NCI-H2081 treated with DMSO at 0.1 percent for 48 hours (cell line): ENCODE data around the gene PTGIS.
"Not testable (repeated sequence)": the region's sequence is repeated elsewhere in the genome, so short reads cannot be mapped to it uniquely, and the experiment has no call there.

Experiments
- DNase-seq: peaks from one replicate; lab custom pipeline; 2025; lab: John Stamatoyannopoulos, UW

The PTGIS gene

DNA sequence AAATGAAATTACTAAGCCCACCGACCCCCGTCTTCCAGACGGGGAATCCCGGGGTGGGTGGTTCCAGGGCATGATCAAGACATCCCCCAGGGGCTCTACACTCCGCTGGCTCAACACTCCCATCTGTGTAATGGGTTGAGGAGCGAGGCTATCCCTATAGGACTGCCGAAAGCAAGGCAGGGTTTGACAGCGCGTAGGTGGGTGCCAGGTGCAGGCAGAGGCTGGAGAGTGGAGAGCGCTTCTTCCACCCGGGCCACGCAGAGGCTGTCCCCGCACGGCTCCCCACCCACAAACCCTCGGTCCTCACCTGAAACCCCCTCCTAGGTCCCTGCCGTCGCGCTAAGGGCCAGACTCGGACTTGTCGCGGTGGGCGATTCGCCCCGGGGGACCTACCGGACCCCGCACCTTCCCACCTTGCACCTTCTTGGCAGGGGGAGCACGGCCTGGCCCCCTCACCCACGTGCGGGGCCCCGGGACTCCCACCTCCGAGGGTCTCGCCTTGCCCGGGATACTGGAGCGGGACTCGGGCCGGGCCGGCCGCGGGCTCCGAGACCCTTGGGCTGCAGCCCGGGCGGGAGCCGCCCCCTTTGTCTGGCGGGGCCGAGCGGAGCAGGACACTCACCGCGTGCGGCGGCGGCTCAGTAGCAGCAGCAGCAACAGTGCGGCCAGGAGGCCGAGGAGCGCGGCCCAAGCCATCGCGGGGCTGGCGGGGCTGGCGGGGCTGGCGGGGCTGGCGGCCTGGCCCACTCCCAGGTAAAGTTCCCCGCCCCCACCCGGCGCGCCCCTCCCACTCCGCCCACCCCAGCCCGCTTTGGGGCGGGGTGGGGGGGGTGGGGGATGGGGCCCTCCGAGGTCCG lies at the start of gene PTGIS:
TSS of gene PTGIS (minus strand) at position 717 of the 857 bp plus-strand sequence. CDS start at position 696, 21 bp downstream.
- no peak for DNase-seq

DNA sequence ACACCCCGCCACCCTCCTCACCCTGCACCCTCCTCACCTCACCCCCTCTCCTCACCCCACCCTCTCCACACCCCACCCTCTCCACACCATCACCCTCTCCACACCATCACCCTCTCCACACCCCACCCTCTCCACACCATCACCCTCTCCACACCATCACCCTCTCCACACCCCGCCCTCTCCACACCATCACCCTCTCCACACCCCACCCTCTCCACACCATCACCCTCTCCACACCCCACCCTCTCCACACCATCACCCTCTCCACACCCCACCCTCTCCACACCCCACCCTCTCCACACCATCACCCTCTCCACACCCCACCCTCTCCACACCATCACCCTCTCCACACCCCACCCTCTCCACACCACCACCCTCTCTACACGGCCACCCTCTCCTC lies 49.5 kb upstream of the PTGIS start:
- DNase-seq = not testable (repeated sequence)

DNA sequence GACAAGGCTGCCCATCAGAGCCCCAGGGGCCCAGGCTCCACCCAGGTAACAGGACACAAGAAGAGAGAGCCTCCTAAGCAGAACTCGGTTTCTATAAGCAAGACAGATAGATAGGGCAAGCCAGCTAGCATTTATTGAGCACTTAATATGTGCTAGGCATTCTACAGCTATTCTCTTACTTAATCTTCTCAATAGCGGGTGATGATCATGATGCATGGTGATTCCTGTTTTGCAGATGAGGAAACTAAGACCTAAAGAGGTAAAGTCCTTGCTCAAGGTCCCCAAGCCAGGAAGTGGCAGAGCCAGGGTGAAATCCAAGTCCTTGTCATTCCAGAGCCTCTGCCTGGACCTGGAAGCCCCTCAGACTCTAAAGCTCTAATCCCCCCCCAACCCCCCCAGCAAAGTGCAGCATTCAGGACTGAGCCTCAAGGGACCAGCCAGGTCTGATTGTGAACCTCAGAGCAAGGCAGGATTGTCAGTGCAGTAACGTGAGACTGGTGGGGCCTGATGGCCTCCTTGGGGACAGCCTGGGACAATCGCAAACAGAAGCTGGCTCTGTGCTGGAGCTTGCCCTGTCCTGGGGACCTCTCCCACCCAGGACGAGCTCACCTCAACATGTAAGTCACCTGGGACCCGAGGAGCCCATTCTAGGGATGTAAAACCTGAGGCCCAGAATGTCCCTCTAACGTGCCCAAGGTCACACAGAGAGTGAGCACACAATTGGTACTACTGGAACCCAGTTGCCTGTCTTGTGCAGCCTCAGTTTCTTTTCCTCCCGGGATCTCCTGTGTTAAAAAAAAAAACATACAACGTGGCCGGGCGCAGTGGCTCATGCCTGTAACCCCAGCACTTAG lies 48.4 kb upstream of the PTGIS start:
- no peak for DNase-seq

DNA sequence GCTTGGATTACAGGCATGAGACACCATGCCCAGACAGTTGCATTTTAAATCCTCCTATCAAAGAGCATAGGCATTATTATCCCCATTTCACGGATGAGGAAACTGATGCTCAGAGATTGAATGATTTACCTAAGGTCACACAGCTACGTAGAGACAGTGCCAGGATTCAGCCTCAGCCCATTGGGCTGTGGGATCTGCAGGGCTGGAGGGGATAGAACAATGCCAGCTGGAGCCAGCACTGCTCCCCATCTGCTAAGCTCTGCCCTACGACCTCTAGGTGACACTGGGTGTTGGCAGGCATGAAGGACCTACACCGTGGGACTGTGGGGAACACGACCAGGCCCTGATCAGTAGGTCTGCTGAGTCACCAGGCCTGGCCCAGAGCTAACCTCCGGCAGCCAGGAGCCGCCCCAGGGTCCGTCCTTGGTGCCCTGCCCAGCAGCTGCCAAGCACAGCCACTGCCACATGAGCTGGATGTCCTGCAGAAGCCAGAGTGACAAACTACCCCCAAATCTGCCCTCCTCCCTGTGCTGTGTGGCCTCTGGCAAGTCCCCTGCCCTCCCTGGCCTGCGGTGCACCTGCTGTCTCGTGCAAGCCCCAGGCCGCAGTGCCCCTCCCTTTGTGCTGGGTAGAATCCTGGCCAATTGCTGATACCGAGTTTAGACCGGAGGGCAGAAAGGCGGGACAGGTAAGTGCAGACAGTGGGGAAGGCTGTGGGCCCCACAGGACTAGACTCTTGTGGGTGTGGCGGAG lies 47.6 kb upstream of the PTGIS start:
- DNase-seq = no peak

DNA sequence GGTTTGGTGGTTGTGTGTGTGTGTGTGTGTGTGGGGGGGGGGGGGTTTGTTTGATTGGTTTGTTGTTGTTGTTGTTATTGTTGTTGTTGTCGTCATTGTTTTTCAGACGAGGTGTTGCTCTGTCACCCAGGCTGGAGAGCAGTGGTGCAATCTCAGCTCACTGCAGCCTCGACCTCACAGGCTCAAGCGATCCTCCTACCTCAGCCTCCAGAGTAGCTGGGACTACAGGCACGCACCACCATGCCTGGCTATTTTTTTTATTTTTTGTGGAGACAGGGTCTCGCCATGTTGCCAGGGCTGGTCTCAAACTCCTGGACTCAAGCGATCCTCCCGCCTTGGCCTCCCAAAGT lies 47.1 kb upstream of the PTGIS start:
- not testable (repeated sequence) for DNase-seq

DNA sequence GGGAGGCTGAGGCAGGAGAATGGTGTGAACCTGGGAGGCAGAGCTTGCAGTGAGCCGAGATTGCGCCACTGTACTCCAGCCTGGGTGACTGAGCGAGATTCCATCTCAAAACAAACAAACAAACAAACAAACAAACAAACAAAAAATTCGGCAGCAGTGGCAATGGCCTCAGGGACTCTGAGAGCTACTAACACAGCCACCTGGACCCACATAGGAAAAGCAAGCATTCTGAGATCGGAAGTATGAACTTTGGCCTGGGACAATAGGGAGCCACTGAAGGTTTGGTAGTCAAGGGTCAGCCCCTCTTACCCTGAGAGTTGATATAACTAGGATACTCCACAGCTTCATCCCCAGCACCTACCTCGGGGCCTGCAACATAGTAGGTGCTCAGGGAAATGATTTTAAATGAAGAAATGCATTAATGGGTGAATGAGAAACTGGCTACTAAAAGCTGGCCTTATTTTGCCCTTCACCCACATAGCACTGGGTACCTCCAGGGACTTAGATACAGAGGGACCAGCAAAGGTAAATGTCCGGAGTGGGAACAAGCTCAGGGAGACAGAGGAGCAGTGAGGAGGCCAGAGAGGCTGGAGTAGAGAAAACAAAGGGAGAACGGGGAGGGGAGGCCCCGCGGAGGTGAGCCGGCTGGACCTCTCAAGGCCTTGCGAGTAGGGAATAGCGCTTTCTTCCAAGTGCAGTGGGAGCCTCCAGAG lies 46.6 kb upstream of the PTGIS start:
- DNase-seq = no peak

DNA sequence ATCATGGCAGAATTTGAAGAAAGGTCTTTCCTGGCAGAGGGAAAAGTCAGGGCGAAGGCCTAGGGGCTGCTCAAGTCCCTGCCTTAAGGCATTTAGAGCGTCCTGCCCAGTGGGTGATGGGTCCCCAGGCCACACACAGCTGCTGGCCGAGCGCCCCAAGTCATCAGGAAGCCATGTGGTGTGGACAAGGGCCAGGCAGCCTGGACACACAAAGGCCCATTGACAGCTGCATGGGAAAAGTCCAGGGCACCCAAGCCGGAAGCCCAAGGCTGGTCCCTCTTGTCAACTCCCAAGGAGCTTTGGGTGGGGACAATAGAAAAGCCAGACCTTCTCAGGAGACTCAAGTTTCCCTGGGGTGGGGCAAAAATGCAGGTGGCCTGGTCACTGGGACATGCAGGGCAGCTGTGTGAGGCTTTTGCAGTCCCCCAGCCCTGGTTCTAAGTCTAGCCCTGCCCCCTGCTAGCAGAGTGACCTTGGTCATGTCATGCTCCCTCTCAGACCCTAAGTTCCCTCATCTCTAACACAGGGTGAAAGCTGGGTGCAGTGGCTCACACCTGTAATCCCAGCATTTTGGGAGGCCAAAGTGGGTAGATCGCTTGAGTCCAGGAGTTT lies 44.3 kb upstream of the PTGIS start:
- DNase-seq = no peak

DNA sequence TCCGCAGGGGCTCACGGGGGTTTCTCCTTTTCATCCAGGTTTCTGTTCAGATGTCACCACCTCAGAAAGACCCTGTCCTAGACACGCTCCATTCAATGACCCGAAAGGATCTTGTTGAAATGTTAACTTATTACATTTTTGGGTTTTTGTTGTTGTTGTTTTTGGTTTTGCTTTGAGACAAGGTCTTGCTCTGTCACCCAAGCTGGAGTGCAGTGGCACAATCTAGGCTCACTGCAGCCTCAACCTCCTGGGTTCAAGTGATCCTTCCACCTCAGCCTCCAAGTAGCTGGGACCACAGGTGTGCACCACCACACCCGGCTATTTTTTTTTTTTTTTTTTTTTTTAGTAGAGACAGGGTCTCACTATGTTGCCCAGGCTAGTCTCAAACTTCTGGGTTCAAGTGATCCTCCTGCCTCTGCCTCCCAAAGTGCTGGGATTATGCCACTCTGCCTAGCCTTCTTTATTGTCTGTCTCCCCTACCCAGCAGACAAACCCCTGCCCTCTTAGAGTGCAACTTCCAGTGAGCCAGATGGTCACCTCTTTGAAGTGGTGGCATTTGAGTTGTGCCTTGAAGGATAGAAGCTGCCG lies 43.7 kb upstream of the PTGIS start:
- not testable (repeated sequence) for DNase-seq

DNA sequence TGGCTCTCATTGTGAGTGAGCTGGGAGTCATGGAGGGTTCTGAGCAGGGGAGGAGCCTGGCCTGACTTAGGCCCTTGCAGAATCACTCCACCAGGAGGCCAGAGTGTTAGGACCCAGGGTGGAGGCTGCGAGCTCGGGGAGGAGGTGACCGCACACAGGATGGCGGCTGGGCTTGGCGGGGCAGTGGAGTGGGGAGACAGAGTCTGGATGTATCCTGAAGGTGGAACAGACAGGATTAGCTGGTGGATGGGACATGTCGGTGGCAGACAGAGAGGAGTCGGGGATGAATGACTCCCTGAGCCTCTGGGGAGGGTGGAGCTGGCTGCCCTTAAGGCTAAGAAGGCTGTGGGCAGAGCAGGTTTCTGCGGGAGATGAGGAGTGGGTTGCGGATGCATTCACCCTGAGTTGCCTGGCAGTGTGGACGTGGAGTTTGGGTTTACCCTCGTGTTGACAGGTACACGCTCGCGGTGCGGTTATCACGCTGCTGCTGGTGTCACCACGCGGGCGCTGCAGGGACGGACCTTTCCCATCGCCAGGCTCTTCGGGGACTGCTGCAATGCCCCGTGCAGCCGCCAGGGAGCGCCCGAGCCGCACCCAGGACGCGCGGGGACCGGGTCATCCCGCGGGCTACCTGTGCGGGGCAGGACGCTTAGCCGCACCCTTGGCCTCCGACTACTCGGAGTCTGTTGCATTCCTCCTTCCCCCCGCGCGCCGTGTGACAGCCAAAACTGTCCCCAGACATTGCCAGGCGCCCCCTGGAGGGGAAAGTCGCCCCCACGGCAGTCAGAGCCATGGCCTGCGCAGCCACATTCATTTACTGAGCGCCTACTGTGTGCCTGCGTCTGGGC lies 43.0 kb upstream of the PTGIS start:
- DNase-seq = no peak

DNA sequence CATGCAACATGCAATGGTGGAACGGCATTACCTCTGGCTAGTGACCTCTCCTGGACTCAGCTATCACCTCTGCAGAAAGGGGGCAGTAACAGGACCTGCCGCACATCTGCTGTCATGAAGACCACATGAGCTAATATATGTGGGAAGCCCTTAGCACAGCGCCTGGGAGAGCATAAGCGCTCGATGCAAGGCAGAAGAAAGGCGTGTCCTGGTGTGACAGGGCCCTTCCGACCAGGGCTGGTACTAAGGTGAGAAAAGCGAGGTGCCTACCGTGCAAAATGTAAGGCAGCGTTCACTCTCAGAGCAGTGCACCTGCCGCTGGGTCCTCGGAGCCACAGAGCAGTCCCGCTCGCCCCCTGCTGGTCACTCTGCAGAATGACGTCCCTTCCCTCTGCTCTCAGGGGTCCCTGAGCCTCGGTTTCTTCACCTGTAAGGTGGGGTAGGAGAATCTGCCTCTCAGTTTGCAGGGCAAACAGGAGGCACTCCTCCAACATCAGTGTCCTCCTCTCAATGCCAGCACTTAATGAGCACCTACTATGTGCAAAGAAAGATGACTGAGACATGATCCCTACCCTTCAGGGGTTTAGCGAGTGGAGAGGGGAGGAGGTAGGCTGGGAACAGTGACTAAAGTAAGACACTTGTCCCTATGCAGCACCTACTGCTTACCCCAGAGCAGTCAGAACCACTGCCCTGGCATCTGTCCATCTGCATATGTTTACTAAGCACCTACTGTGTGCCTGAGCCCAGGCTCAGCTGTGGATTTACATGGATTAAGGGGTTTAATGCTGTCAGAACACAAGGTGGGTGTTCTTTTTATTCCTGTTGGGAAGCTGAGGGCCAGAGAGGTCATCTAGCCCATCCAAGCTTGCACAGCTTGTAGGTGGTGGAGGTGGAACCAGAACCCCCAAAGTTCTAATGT lies 41.1 kb upstream of the PTGIS start:
- DNase-seq = peak; percentile 56

DNA sequence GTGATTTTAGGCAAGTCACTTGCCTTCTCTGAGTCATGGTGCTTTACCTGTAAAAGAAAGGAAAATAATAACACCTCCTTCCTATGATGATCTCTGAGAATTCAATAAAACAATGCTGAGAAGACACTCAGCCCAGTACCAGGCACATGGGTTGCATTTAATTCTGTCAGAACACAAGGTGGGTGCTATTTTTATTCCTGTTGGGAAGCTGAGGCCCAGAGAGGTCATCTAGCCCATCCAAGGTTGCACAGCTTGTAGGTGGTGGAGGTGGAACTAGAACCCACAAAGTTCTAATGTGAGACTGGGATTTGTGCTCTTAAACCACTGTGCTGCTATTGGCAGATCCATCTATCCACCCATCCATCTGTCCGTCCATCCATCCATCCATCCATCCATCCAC lies 39.6 kb upstream of the PTGIS start:
- no peak for DNase-seq

DNA sequence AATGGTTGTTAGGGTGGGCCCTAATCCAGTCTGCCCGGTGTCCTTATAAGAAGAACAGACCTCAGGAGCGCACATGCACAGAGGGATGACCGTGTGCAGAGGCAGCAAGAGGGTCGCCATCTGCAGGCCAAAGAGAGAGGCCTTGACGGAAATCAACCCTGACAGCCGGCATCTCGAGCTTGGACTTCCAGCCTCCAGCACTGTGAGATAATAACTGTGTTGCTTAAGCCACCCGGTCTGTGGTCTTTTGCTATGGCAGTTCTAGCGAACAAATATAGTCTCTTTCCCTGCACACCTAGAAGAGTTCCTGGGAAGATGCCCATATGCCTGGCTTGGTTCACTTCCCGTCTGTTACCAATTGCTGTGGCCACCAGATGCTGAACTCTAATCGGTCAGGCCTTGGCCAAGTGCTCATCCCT lies 35.3 kb upstream of the PTGIS start:
- no peak for DNase-seq

DNA sequence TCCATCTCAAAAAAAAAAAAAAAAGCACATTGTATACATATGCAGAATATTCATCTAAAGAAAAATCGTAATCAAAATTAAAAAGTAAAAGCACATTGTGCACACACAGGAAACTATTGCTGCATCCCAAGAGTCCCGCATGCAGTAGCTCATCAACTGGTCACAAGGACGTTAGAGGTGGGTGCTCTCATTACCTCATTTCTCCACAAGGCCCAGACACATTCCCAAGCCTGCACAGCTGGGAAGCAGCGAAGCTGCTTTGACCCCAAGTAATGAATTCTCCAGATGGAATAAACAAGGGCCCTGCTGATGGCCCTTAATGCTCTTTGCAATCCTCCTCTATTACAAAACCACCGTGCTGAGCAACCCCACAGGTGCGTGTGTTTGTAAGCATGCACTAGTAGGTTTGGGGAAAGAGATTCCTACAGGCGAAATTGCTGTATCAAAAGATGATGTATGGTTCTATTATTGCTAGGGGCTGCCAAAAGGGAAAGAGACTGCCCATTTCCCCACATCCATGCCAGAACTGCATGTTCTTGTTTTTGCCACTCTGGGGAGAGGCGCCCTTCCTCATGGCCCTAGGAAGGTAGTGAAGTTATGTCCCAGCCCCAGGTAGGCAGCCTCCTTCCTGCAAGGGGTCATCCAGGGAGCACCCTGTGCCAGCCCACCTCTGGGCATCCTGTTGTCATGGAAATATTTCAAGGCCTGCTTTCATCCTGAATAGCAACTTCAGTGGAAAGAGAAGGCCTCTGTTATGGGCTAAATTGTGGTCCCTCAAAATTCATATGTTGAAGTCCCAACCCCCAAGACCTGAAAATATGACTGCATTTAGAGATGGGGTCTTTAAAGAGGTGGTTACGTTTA lies 34.6 kb upstream of the PTGIS start:
- DNase-seq = no peak

DNA sequence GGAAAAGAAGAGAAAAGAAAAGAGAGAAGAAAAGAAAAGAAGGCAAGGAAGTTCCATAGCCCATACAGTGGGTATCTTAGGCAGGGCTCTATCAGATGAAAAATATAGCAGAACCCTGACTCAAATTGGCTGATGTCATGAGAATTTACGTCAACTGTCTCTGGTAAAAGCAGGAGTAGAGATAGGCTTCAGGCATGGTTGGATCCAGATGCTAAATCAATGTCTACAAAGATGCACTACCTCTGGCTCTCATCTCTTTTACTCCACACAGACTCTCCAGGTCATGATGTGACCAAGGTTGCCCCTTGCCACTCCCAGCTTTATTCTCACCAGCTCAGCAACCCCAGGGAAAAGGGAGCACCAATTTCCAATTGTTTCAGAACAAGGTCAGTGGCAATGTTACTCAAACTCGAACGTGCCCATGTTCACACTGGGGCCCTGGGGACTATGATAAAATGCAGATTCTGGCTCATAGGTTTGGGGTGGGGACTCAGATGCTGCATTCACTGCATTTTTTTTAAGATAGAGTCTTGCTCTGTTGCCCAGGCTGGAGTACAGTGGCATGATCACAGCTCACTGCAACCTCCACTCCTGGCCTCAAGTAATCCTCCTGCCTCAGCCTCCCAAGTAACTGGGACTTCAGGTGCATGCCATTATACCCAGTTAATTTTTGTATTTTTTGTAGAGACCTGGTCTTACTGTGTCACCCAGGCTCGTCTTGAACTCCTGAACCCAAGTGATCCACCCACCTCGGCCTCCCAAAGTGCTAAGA lies 33.4 kb upstream of the PTGIS start:
- no peak for DNase-seq

DNA sequence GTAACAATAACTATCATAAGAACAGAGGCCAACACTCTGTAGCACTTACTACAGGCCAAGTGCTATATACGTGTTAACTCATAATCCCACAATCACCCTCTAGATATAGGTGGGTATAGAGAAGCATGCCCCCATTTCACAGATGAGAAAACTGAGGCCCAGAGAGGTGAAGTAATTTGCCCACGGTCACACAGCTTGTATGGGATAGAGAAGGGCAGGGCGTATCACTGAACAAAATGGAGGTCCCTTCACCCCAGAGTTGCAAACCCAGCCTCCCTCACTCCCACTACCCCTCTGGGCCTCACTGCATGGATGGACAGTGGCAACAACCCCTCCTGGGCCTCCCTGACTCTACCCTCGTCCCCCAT lies 31.8 kb upstream of the PTGIS start:
- DNase-seq = no peak

DNA sequence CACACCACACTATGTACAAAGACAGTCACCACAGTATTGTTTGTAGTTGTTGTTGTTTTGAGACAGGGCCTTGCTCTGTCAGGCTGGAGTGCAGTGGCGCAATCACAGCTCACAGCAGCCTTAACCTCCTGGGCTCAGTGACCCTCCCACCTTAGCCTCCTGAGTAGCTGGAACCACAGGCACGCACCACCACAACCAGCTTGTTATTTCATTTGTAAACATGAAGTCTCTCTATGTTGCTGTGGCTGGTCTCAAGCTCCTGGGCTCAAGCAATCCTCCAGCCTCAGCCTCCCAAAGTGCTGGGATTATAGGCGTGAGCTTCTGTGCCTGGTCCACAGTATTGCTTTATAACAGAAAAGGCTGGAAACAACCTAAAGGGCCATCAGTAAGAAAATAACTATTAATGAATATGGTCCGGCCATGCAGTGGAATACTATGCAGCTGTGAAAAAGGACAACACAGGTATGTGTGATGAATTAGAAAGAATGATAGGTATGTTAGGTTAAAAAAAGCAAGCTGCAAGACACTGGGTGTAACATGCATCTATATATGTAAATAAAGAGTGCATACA lies 30.0 kb upstream of the PTGIS start:
- no peak for DNase-seq
